ENCODE data around the gene IYD.
"Not testable (repeated sequence)": the region's sequence is repeated elsewhere in the genome, so short reads cannot be mapped to it uniquely, and the experiment has no call there.

IYD gene

DNA sequence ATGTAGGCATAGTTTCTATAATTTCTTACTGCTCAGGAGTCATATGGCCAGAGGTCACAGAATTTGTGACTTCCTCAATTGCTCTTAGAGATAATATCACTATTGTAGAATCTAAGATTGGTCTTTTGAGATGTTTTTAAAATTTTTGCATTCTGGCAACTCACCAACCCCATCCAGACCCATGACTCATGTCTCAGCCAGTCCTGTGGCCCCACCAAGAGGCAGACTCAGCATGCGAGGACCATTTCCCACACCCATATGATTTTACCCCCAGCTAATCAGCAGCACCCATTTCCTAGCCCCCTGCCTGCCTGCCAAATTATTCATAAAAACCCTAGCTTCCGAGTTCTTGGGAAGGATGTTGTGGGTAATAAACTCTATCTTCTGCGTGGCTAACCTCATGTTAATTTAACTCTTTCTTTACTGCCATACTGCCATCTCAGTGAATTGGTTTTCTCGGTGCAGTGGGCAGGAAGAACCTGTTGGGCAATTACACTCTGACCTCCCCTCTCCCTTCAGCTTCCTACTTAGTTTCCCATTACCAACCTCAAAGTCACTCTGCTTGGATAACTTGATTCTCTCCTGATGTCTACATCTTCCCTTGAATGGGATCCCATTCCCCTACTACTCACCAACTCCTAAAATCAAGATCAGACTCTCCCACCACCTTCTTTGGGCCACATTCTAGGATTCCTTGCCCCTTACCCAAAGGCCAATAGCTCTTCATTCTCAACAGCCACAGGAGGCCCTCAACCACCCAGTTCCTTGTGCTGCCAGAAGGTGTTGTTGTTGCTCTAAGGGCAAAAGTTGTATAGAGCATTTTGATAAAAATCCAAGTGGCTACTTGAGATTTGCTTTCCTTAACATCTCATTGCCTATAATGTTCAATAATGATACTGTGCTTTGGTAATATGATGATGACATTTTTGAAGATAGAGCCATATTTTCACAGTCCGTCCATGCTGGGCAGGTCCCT, 16.2 kb upstream of the IYD start:
- no peak for DNase-seq (ENCODE audit: low read depth)

DNA sequence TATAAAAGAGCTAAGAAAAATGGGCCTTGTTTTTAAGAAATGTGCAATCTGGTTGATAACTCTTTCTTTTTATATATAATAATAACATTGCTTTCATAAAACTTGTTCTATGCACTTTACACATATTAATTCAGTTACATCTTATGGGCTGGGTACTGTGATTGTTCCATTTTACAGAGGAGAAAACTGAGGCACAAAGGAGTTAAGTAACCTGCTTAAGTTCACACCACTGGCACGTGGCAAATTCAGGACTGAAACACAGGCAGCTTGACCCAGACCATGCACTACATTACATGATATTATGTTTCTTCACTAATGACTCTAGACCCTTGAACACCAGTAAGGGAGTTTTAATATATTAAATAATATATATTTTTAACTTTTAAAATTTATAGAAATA, 15.4 kb upstream of the IYD start:
- no peak for DNase-seq (ENCODE audit: low read depth)

DNA sequence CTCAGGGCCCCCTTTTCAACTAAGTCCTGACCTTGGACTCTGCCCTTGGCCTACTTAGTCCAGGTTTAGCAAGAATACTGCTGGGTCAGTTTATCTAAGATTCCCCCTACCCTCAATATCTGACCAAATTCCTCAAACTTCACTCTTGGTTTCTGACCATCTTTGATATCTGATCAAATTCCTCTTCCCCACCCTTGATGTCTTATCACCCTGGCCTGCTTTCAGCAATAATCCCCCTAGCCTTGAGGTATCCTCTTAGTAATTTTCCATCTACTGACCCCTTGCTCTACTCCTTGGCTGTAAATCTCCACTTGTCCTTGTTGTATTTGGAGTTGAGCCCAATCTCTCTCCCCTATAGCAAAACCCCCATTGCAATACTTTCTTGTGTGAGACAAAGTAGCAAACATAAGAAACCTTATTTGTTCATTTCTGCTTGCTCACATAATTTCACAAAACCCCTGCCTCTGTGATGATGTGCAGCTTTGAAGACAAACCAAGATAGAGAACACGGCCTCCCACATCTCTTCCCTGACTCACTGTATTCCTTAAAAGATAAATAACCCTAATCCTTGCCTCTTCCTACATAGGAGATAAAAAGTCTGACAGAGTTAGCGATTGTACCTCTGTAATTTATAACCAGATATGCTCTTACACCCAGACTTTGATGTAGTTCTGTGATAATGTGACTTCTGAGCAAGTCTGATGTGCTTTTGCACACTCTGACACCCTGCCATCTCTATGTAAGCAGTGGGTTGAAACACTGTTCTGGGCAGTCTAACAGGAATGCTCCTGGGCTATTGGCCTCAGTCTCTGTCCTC, 13.8 kb upstream of the IYD start:
- DNase-seq (ENCODE audit: low read depth): no peak

DNA sequence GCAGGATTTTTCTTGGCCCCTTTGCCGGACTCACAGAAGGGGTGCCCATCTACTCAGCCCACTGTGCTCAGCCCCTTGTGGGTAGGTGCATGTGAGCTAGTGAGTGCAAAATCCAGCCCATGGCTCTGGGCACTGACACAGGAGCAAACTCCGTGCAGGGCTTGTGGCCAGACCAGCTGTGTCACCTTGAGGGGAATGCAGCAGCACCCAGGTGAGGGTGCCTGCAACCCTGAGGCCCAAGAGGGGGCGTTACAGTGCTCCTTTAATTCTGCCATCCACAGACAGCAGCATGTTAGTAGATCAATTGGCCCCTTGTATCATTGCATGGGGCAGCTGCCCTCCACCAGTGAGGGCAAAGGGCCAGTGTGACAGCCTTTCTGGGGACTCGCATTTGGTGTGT, 12.9 kb upstream of the IYD start:
- no peak for DNase-seq (ENCODE audit: low read depth)

GRCh38 chr6:150361876-150362275, 6.9 kb upstream of the IYD start:
- DNase-seq (ENCODE audit: low read depth): no peak

GRCh38 chr6:150363733-150364132, 5.1 kb upstream of the IYD start:
- DNase-seq (ENCODE audit: low read depth): no peak

GRCh38 chr6:150366118-150366778, 2.6 kb upstream of the IYD start:
- no peak for DNase-seq (ENCODE audit: low read depth)

- DNase-seq (ENCODE audit: low read depth): no peak
These were observed 596 bp downstream of the IYD start for GRCh38 chr6:150369408-150369807.

DNA sequence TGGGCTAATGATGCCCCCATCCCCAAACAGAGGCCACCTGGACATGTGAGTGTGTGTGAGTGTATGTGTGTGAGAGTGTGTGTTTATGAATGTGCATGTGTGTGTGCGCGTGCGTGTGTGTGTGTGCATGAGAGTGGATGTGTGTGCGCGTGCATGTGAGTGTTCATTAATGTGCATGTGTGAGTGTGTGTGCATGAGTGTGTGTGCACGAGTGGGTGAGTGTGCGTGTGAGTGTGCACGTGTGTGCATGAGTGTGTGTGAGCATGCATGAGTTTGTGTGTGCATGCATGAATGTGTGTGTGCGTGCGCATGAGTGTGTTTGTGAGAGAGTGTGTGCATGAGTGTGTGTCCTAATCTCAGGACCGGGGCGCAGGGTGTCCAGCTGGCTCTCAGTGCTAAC, 1.3 kb downstream of the IYD start:
- no peak for DNase-seq (ENCODE audit: low read depth)

- DNase-seq (ENCODE audit: low read depth): no peak
These were observed 2.5 kb downstream of the IYD start for GRCh38 chr6:150371356-150371755.

DNA sequence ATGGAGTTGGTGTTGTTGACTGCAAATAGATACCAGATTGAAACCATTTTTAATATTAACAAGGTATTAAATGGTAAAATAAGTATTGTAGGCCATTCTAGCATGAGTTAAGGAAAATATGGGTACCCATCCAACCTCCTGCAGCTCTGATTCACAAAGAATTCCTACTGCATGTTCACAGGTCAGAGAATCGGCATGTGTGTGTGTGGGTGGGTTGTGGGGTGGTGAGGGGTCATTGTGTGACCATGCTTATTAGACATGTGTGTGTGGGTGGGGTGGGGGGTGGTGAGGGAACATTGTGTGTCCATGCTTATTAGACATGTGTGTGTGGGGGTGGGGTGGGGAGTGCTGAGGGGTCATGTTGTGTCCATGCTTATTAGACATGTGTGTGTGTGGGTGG, 3.2 kb downstream of the IYD start:
- no peak for DNase-seq (ENCODE audit: low read depth)

DNA sequence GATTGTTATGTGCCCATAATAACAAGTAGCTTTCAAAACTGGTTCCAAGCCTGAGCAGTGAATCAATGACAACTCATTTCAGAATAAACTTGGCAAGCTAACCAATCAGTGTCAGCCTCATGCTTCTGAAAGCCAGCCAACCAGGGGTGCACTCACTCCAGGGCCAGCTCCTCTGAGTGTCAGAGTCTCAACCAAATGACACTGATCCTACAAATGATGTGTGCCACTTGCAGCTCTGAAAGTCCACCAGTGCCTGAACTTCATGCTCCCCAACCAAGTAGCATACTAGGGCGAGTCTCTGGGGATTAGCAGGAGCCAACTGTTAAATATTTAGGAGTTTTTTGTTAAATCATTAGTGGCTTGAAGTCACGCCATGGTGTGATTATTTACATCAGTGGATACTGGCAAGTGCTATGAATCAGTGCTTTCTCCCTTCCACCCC, 4.5 kb downstream of the IYD start:
- no peak for DNase-seq (ENCODE audit: low read depth)

- DNase-seq (ENCODE audit: low read depth): not testable (repeated sequence)
These were observed 5.5 kb downstream of the IYD start for GRCh38 chr6:150374346-150374745.

DNA sequence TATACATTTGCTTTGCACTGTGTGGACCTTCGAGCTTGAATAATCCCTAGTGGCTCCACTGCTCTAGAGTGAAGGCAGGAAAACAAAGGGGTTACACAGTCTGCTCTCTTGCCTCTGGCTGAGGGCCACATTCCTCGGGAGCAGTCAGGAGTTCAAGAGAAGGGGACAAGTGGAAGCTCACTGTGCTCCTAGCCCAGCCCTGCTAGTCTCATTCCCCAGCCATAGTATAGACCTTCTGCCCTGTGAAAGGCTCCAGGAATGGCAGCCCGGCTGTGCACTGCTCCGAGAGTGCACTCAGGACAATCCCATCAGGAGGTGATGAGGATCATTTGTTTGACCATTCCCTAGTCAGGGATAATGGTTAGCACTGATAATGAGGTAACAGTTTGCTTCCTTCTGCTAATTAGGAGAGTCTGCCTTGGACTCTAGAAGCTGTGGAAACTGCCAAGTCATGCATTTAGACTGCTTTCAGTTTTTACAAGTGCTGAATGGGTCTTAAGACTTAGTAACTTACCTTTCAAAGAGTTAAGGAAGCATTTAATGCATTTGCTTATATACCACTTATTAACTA, 8.5 kb downstream of the IYD start:
- DNase-seq (ENCODE audit: low read depth): no peak

GRCh38 chr6:150380256-150380655, 11.4 kb downstream of the IYD start:
- DNase-seq (ENCODE audit: low read depth): no peak

- no peak for DNase-seq (ENCODE audit: low read depth)
These were observed 13.4 kb downstream of the IYD start for GRCh38 chr6:150382171-150382570.

- no peak for DNase-seq (ENCODE audit: low read depth)
These were observed 22.6 kb downstream of the IYD start for GRCh38 chr6:150391414-150391813.

DNA sequence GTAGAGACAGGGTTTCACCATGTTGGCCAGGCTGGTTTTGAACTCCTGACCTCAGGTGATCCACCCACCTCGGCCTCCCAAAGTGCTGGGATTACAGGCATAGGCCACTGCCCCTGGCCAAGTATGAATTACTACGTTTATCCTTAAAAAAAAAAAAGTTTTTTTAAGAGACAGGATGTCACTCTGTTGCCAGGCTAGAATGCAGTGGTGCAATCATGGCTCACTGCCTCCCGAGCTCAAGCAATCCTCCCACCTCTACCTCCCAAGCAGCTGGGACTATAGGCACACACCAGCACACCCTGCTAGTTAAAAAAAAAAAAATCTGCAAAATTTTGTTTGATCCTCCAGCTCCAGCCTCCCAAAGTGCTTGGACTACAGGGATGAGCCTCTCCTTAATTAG, 23.1 kb downstream of the IYD start:
- DNase-seq (ENCODE audit: low read depth): no peak

- DNase-seq (ENCODE audit: low read depth): no peak
These were observed 23.8 kb downstream of the IYD start for GRCh38 chr6:150392452-150393220.

DNA sequence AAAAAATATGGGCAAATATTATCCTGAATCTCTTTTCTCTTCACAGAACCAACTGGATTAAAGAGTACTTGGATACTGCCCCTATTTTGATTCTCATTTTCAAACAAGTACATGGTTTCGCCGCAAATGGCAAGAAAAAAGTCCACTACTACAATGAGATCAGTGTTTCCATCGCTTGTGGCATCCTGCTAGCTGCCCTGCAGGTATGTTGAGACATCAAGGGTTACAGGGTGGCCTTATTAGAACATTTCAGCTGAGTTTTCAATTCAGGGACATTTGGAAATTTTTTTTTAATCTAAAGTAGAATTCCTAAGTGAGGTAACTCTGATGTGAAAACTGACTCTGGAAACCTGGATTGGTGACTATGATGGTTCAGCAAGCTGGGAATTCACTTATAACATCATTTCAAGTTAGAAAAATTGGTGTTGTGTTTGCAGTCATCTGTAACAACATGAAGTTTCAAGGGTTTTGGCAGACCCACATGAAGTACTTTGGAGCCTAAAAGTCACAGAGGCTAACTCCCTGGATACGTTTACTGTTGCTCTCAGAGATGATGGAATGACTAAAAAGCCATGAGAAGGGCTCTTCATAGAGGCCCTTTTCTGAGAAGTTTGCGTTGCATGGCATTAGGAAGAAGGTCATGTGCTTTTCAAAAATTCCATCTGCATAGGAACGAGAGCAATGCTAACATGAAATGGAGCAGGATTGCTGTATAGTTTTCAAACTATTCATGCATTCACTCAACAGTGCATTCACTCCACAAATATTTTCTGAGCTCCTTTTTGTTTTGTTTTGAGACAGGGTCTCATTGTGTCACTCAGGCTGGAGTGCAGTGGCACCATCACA, 25.5 kb downstream of the IYD start:
- DNase-seq (ENCODE audit: low read depth): no peak
